ENCODE results near the gene CAMKMT.

The CAMKMT gene

GRCh38 chr2:44442019-44442418 lies 80.3 kb downstream of the CAMKMT start:
- in situ Hi-C loops (cut with HindIII; ENCODE audit: low sequenced_read_pairs) = no loop called here

GRCh38 chr2:44443517-44443916 lies 81.8 kb downstream of the CAMKMT start:
- in situ Hi-C loops (cut with HindIII; ENCODE audit: low sequenced_read_pairs) = no loop called here

- in situ Hi-C loops (cut with HindIII; ENCODE audit: low sequenced_read_pairs) = no loop called here
Observed at GRCh38 chr2:44444881-44445280, 83.1 kb downstream of the CAMKMT start.

GRCh38 chr2:44448860-44449527 lies 87.2 kb downstream of the CAMKMT start:
- in situ Hi-C loops (cut with HindIII; ENCODE audit: low sequenced_read_pairs) = no loop called here

- in situ Hi-C loops (cut with HindIII; ENCODE audit: low sequenced_read_pairs) = no loop called here
Observed at GRCh38 chr2:44450082-44450481, 88.3 kb downstream of the CAMKMT start.

- in situ Hi-C loops (cut with HindIII; ENCODE audit: low sequenced_read_pairs) = no loop called here
Observed at GRCh38 chr2:44450806-44451205, 89.1 kb downstream of the CAMKMT start.

- in situ Hi-C loops (cut with HindIII; ENCODE audit: low sequenced_read_pairs) = no loop called here
Observed at GRCh38 chr2:44452069-44452583, 90.4 kb downstream of the CAMKMT start.

- in situ Hi-C loops (cut with HindIII; ENCODE audit: low sequenced_read_pairs) = no loop called here
Observed at GRCh38 chr2:44453259-44453658, 91.5 kb downstream of the CAMKMT start.

GRCh38 chr2:44455877-44456276 lies 94.1 kb downstream of the CAMKMT start:
- in situ Hi-C loops (cut with HindIII; ENCODE audit: low sequenced_read_pairs) = loop anchor here (5.0 kb wide), 1 partner anchor 64 kb away; no protein-coding TSS in a partner anchor

- in situ Hi-C loops (cut with HindIII; ENCODE audit: low sequenced_read_pairs) = loop anchor here (5.0 kb wide), 1 partner anchor 65 kb away; no protein-coding TSS in a partner anchor
Observed at GRCh38 chr2:44456946-44457345, 95.2 kb downstream of the CAMKMT start.

GRCh38 chr2:44459739-44460138 lies 98.0 kb downstream of the CAMKMT start:
- in situ Hi-C loops (cut with HindIII; ENCODE audit: low sequenced_read_pairs) = loop anchor here (5.0 kb wide), 1 partner anchor 67 kb away; no protein-coding TSS in a partner anchor

GRCh38 chr2:44462934-44463849 lies 101.4 kb downstream of the CAMKMT start:
- in situ Hi-C loops (cut with HindIII; ENCODE audit: low sequenced_read_pairs) = no loop called here

- in situ Hi-C loops (cut with HindIII; ENCODE audit: low sequenced_read_pairs) = no loop called here
Observed at GRCh38 chr2:44464437-44464836, 102.7 kb downstream of the CAMKMT start.

- in situ Hi-C loops (cut with HindIII; ENCODE audit: low sequenced_read_pairs) = no loop called here
Observed at GRCh38 chr2:44470151-44470550, 108.4 kb downstream of the CAMKMT start.

GRCh38 chr2:44477657-44478414 lies 116.1 kb downstream of the CAMKMT start:
- in situ Hi-C loops (cut with HindIII; ENCODE audit: low sequenced_read_pairs) = loop anchor here (5.0 to 25.0 kb wide), 2 partner anchors 64 to 484 kb away; no protein-coding TSS in a partner anchor

GRCh38 chr2:44479127-44479887 lies 117.6 kb downstream of the CAMKMT start:
- in situ Hi-C loops (cut with HindIII; ENCODE audit: low sequenced_read_pairs) = loop anchor here (5.0 to 25.0 kb wide), 2 partner anchors 63 to 483 kb away; no protein-coding TSS in a partner anchor

- in situ Hi-C loops (cut with HindIII; ENCODE audit: low sequenced_read_pairs) = loop anchor here (25.0 kb wide), 1 partner anchor 482 kb away; no protein-coding TSS in a partner anchor
Observed at GRCh38 chr2:44480068-44480467, 118.3 kb downstream of the CAMKMT start.

GRCh38 chr2:44487052-44487451 lies 125.3 kb downstream of the CAMKMT start:
- in situ Hi-C loops (cut with HindIII; ENCODE audit: low sequenced_read_pairs) = loop anchor here (25.0 kb wide), 1 partner anchor 475 kb away; no protein-coding TSS in a partner anchor

- in situ Hi-C loops (cut with HindIII; ENCODE audit: low sequenced_read_pairs) = loop anchor here (25.0 kb wide), 1 partner anchor 472 kb away; no protein-coding TSS in a partner anchor
Observed at GRCh38 chr2:44490726-44491125, 129.0 kb downstream of the CAMKMT start.

GRCh38 chr2:44494006-44494405 lies 132.3 kb downstream of the CAMKMT start:
- in situ Hi-C loops (cut with HindIII; ENCODE audit: low sequenced_read_pairs) = loop anchor here (25.0 kb wide), 1 partner anchor 468 kb away; no protein-coding TSS in a partner anchor
